GM21390 (cell line): ENCODE results near the gene CNN2.

Experiments
- ATAC-seq: cut with Tn5 transposase; IDR thresholded peaks from one replicate; pipeline ENCODE4 v1.9.1; 2021; ENCODE audit not compliant: unreplicated experiment

Gene CNN2

GRCh38 chr19:995051-995827 is 31.2 kb upstream of the CNN2 start:
- no peak for ATAC-seq

GRCh38 chr19:996051-996838 is 30.2 kb upstream of the CNN2 start:
- ATAC-seq, result no peak

GRCh38 chr19:998064-998463 is 28.3 kb upstream of the CNN2 start:
- no peak for ATAC-seq

GRCh38 chr19:999379-999719 is 27.1 kb upstream of the CNN2 start:
- ATAC-seq, result no peak

GRCh38 chr19:1000095-1000494 is 26.3 kb upstream of the CNN2 start, which contains the start of gene GRIN3B:
Gene GRIN3B (plus strand): TSS chr19:1000419. CDS start chr19:1000438, 19 bp downstream.
- ATAC-seq, result no peak

GRCh38 chr19:1000591-1001537 is 25.5 kb upstream of the CNN2 start:
- ATAC-seq, result no peak

- no peak for ATAC-seq
Observed at GRCh38 chr19:1001538-1002166, 24.8 kb upstream of the CNN2 start.

- ATAC-seq, result no peak
Observed at GRCh38 chr19:1002600-1002999, 23.8 kb upstream of the CNN2 start.

- ATAC-seq, result no peak
Observed at GRCh38 chr19:1003283-1003682, 23.1 kb upstream of the CNN2 start.

- ATAC-seq, result no peak
Observed at GRCh38 chr19:1004204-1004802, 22.1 kb upstream of the CNN2 start.

- no peak for ATAC-seq
Observed at GRCh38 chr19:1004803-1005664, 21.4 kb upstream of the CNN2 start.

- no peak for ATAC-seq
Observed at GRCh38 chr19:1006711-1007398, 19.6 kb upstream of the CNN2 start.

GRCh38 chr19:1007399-1008251 is 18.8 kb upstream of the CNN2 start:
- ATAC-seq, result no peak

- ATAC-seq, result no peak
Observed at GRCh38 chr19:1008268-1009040, 18.0 kb upstream of the CNN2 start.

GRCh38 chr19:1009041-1009980 is 17.1 kb upstream of the CNN2 start:
- no peak for ATAC-seq

GRCh38 chr19:1009981-1010538 is 16.3 kb upstream of the CNN2 start:
- ATAC-seq, result no peak
